Ectodermal cell (in vitro differentiated cells): ENCODE data around the gene KRT74.
"Not testable (repeated sequence)": the region's sequence is repeated elsewhere in the genome, so short reads cannot be mapped to it uniquely, and the experiment has no call there.

ENCODE experiments used
- H3K27ac ChIP-seq: 2 replicates; pipeline ENCODE4 v1.7.0; 2013; ENCODE audit warnings: mild to moderate bottlenecking, low read depth, low read length; ENCODE audit not compliant: insufficient read depth, poor library complexity, severe bottlenecking
- H3K27me3 ChIP-seq: 2 replicates; pipeline ENCODE4 v1.7.0; 2013; ENCODE audit warnings: mild to moderate bottlenecking, low read length; ENCODE audit not compliant: insufficient read depth, control insufficient read depth, poor library complexity, severe bottlenecking
- H3K36me3 ChIP-seq: one replicate; pipeline ENCODE4 v1.7.0; 2013; ENCODE audit warnings: low read length; ENCODE audit not compliant: control insufficient read depth, insufficient read depth
- H3K4me1 ChIP-seq: one replicate; pipeline ENCODE4 v1.7.0; 2013; ENCODE audit warnings: low read length; ENCODE audit not compliant: control insufficient read depth, insufficient read depth
- H3K4me3 ChIP-seq: 2 replicates; pipeline ENCODE4 v1.7.0; 2013; ENCODE audit warnings: low read depth, low read length, control low read depth; ENCODE audit not compliant: insufficient read depth
- H3K9me3 ChIP-seq: 2 replicates; pipeline ENCODE4 v1.7.0; 2013; ENCODE audit warnings: mild to moderate bottlenecking, low read length, moderate library complexity; ENCODE audit not compliant: control insufficient read depth
- WGBS, 2 experiments: methylation state at CpG; one replicate each; pipeline ENCODE4 v1.1.7; 2013; ENCODE audit warnings: missing lambda C conversion rate in 2 of 2; 5-methylcytosine and 5-hydroxymethylcytosine counted together

The KRT74 gene

GRCh38 chr12:52604859-52605258 is 31.2 kb upstream of the KRT74 start:
- H3K4me1 ChIP-seq: no peaks in the 10 kb centered on the region
- H3K36me3 ChIP-seq: no peaks in the 10 kb centered on the region
- H3K4me3 ChIP-seq: no peak overlapping the region
- H3K27ac ChIP-seq: no peak overlapping the region
- H3K9me3 ChIP-seq: no peaks in the 10 kb centered on the region
- peaks cover 3% of the 10 kb centered on the region for H3K27me3 ChIP-seq

- H3K27me3 ChIP-seq: peaks cover 3% of the 10 kb centered on the region
- no peak overlapping the region for H3K4me3 ChIP-seq
- no peaks in the 10 kb centered on the region for H3K36me3 ChIP-seq
- H3K27ac ChIP-seq: no peak overlapping the region
- no peaks in the 10 kb centered on the region for H3K4me1 ChIP-seq
- no peaks in the 10 kb centered on the region for H3K9me3 ChIP-seq
- 60 to 69% methylated on average over 2 of the region's 2 CpGs for WGBS, 2 experiments
Observed at GRCh38 chr12:52603314-52603713, 29.7 kb upstream of the KRT74 start.

GRCh38 chr12:52602552-52602951 is 28.9 kb upstream of the KRT74 start:
- 92 to 96% methylated on average over 5 of the region's 5 CpGs for WGBS, 2 experiments
- Histone ChIP-seq H3K27me3 (peaks cover 3% of the 10 kb centered on the region), H3K4me1 (no peaks in the 10 kb centered on the region)

GRCh38 chr12:52601671-52602070 is 28.0 kb upstream of the KRT74 start:
- Histone ChIP-seq H3K27ac (no peak overlapping the region), H3K9me3 (no peaks in the 10 kb centered on the region), H3K36me3 (no peaks in the 10 kb centered on the region), H3K4me1 (no peaks in the 10 kb centered on the region), H3K27me3 (peaks cover 3% of the 10 kb centered on the region), H3K4me3 (no peak overlapping the region)
- 91 to 92% methylated on average over 4 of the region's 4 CpGs for WGBS, 2 experiments

More at GRCh38 chr12:52602552-52602951, 28.9 kb upstream of the KRT74 start:
- no peak overlapping the region for H3K27ac ChIP-seq
- H3K36me3 ChIP-seq: no peaks in the 10 kb centered on the region
- no peaks in the 10 kb centered on the region for H3K9me3 ChIP-seq
- H3K4me3 ChIP-seq: no peak overlapping the region

GRCh38 chr12:52600941-52601481 is 27.4 kb upstream of the KRT74 start, which contains the start of gene KRT72:
Gene KRT72, minus strand, starts transcription at chr12:52601463. Its CDS starts 11 bp downstream, at chr12:52601452.
- peaks cover 3% of the 10 kb centered on the region for H3K27me3 ChIP-seq
- no peaks in the 10 kb centered on the region for H3K4me1 ChIP-seq
- no peaks in the 10 kb centered on the region for H3K36me3 ChIP-seq
- WGBS, 2 experiments: 90 to 92% methylated on average over 48 of the region's 48 CpGs
- no peak within 1 kb of the TSS for H3K27ac ChIP-seq
- no peak within 1 kb of the TSS for H3K4me3 ChIP-seq
- H3K9me3 ChIP-seq: no peaks in the 10 kb centered on the region

GRCh38 chr12:52600475-52600874 is 26.8 kb upstream of the KRT74 start:
- Histone ChIP-seq H3K4me3 (no peak overlapping the region), H3K36me3 (no peaks in the 10 kb centered on the region), H3K27ac (no peak overlapping the region), H3K9me3 (no peaks in the 10 kb centered on the region), H3K27me3 (peaks cover 3% of the 10 kb centered on the region), H3K4me1 (no peaks in the 10 kb centered on the region)
- WGBS, 2 experiments: 90% methylated on average over 12 of the region's 12 CpGs

- 78 to 82% methylated on average over 2 of the region's 2 CpGs for WGBS, 2 experiments
- no peak overlapping the region for H3K4me3 ChIP-seq
- H3K36me3 ChIP-seq: no peaks in the 10 kb centered on the region
- H3K4me1 ChIP-seq: no peaks in the 10 kb centered on the region
- H3K27ac ChIP-seq: no peak overlapping the region
- no peaks in the 10 kb centered on the region for H3K9me3 ChIP-seq
- peaks cover 3% of the 10 kb centered on the region for H3K27me3 ChIP-seq
Observed at GRCh38 chr12:52600071-52600470, 26.4 kb upstream of the KRT74 start.

- Histone ChIP-seq H3K4me3 (no peak overlapping the region), H3K9me3 (no peaks in the 10 kb centered on the region), H3K27me3 (peaks cover 3% of the 10 kb centered on the region), H3K27ac (no peak overlapping the region), H3K4me1 (no peaks in the 10 kb centered on the region), H3K36me3 (no peaks in the 10 kb centered on the region)
- 93 to 96% methylated on average over 5 of the region's 5 CpGs for WGBS, 2 experiments
Observed at GRCh38 chr12:52598966-52599365, 25.3 kb upstream of the KRT74 start.

GRCh38 chr12:52594237-52594636 is 20.6 kb upstream of the KRT74 start:
- H3K4me1 ChIP-seq, H3K27me3 ChIP-seq, H3K36me3 ChIP-seq, H3K27ac ChIP-seq, H3K4me3 ChIP-seq, H3K9me3 ChIP-seq: not testable (repeated sequence)
- 79 to 83% methylated on average over 3 to 4 of the region's 4 CpGs for WGBS, 2 experiments

GRCh38 chr12:52591521-52591920 is 17.9 kb upstream of the KRT74 start:
- no peak overlapping the region for H3K27ac ChIP-seq
- no peaks in the 10 kb centered on the region for H3K9me3 ChIP-seq
- no peaks in the 10 kb centered on the region for H3K4me1 ChIP-seq
- 93% methylated on average over 11 of the region's 11 CpGs for WGBS, 2 experiments
- H3K36me3 ChIP-seq: no peaks in the 10 kb centered on the region
- no peak overlapping the region for H3K4me3 ChIP-seq
- no peaks in the 10 kb centered on the region for H3K27me3 ChIP-seq

- Histone ChIP-seq H3K4me1 (no peaks in the 10 kb centered on the region), H3K36me3 (no peaks in the 10 kb centered on the region), H3K27ac (no peak overlapping the region), H3K27me3 (no peaks in the 10 kb centered on the region), H3K9me3 (no peaks in the 10 kb centered on the region), H3K4me3 (no peak overlapping the region)
- WGBS, 2 experiments: 92% methylated on average over 6 of the region's 6 CpGs
Observed at GRCh38 chr12:52590021-52590420, 16.4 kb upstream of the KRT74 start.
